Measurements from ENCODE around the gene LRRC3.

The LRRC3 gene

DNA sequence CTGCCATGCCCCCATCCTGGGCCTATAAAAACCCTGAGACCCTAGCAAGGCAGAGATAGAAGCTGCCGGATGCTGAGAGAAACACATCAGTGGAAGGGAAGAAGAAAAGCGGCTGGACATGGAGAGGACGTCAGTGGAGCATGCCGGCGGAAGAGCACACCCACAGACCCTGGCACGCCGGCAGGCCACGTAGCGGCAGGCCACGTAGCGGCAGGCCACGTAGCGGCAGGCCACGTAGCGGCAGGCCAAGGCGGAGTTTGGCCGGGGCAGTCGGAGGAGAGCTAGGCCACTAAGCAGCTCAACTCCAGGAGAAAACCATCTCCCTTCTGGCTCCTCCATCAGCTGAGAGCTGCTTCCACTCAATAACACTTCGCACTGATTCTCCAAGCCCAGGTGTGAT, 35.1 kb downstream of the LRRC3 start:
- H3K4me3 Mint-ChIP-seq = no peak overlapping the region
- peaks cover 52% of the 10 kb centered on the region for H3K9me3 Mint-ChIP-seq
- TF ChIP-seq, protein P1, sequence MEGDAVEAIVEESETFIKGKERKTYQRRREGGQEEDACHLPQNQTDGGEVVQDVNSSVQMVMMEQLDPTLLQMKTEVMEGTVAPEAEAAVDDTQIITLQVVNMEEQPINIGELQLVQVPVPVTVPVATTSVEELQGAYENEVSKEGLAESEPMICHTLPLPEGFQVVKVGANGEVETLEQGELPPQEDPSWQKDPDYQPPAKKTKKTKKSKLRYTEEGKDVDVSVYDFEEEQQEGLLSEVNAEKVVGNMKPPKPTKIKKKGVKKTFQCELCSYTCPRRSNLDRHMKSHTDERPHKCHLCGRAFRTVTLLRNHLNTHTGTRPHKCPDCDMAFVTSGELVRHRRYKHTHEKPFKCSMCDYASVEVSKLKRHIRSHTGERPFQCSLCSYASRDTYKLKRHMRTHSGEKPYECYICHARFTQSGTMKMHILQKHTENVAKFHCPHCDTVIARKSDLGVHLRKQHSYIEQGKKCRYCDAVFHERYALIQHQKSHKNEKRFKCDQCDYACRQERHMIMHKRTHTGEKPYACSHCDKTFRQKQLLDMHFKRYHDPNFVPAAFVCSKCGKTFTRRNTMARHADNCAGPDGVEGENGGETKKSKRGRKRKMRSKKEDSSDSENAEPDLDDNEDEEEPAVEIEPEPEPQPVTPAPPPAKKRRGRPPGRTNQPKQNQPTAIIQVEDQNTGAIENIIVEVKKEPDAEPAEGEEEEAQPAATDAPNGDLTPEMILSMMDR (IDR thresholded peaks at IDR 0.05) = no peak
- H3K36me3 Mint-ChIP-seq (ENCODE audit: low read depth) = peaks cover 36% of the 10 kb centered on the region
- H3K27me3 Mint-ChIP-seq (ENCODE audit: low read depth, poor library complexity) = peaks cover 7% of the 10 kb centered on the region
- H3K4me1 Mint-ChIP-seq = peaks cover 3% of the 10 kb centered on the region
- no peak overlapping the region for H3K27ac Mint-ChIP-seq
- DNase-seq = no peak

DNA sequence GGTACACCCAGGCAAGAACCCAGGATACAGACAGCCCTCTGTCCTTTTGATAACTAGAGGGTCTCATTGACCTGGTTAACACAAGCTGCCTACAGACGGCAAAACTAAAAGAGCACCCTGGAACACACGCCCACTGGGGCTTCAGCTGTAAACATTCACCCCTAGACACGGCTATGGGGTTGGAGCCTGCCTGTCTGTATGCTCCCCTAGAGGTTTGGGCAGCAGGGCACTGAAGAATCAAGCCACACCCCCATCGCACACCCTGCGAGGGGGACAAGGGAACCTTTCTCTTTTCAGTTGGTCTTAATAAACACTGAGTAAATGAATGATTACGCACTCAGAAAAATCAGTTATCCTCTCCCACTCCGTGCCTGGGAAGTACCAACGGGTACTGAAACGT, 35.5 kb downstream of the LRRC3 start:
- Mint-ChIP-seq H3K36me3 (ENCODE audit: low read depth) (peaks cover 40% of the 10 kb centered on the region), H3K27me3 (ENCODE audit: low read depth, poor library complexity) (peaks cover 8% of the 10 kb centered on the region), H3K9me3 (peaks cover 54% of the 10 kb centered on the region), H3K4me3 (no peak overlapping the region), H3K27ac (no peak overlapping the region), H3K4me1 (peaks cover 7% of the 10 kb centered on the region)
- no peak for DNase-seq
- TF ChIP-seq, protein P1 (IDR thresholded peaks at IDR 0.05) = no peak

DNA sequence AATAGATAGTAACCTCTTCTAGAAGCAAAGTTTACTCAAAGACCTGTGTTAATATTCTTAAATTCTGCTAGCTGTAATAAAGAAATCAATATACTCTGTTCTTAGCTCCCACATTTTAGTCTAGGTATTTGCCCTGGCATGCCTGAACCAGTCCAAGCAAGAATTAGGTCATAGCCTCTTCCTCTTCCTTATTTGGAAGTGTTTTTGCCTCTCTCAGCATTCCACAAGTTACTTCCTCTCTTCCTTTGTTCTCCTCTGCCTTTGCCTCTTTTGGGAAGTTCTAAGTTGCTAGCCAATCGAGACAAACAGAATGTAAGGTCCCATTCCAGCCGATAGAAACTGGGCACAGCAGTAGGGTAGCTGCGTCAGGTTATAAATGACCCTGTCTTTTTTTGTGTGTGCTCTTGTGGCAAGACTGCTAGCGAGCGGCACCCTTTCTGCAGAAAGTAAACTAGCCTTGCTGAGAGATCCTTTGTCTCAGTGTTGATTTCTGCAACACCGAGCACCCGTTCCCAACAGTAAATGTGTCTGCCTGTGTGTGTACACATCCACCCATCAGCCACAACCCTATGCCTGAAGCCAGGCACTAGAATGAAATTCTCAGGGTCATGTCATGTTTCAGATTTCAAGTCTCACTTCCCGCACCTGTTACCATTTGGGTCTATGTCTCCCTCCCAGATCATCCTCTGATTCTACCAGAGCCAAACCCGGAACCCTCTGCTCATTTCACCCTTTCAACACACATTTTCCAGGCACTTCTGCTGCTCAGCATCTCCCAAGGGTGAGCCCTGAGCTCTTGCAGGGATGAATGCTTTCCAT, 37.5 kb downstream of the LRRC3 start:
- Mint-ChIP-seq H3K9me3 (peaks cover 48% of the 10 kb centered on the region), H3K27me3 (ENCODE audit: low read depth, poor library complexity) (peaks cover 8% of the 10 kb centered on the region), H3K4me1 (peaks cover 26% of the 10 kb centered on the region), H3K36me3 (ENCODE audit: low read depth) (peaks cover 41% of the 10 kb centered on the region), H3K4me3 (no peak overlapping the region), H3K27ac (no peak overlapping the region)
- TF ChIP-seq, protein P1 (IDR thresholded peaks at IDR 0.05) = no peak
- DNase-seq = no peak

DNA sequence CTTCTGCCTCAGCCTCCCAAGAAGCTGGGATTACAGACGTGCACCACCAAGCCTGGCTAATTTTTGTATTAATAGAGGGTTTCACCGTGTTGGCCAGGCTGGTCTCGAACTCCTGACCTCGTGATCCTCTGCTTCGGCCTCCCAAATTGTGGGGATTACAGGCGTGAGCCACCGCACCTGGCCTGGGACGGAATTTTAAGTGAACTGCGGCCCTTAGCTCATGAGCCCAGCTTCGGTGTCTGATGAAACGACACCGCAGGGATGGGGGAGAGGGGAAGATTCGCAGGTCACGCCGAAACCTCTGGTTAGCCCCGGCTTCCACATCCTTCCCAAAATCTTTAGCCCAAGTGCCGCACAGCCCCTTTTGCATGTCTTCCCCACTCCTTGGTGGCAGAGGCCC, 39.1 kb downstream of the LRRC3 start:
- peaks cover 37% of the 10 kb centered on the region for H3K4me1 Mint-ChIP-seq
- H3K9me3 Mint-ChIP-seq = peaks cover 42% of the 10 kb centered on the region
- TF ChIP-seq, protein P1 (IDR thresholded peaks at IDR 0.05) = no peak
- H3K4me3 Mint-ChIP-seq = no peak overlapping the region
- peaks cover 8% of the 10 kb centered on the region for H3K27me3 Mint-ChIP-seq (ENCODE audit: low read depth, poor library complexity)
- H3K27ac Mint-ChIP-seq = no peak overlapping the region
- peaks cover 41% of the 10 kb centered on the region for H3K36me3 Mint-ChIP-seq (ENCODE audit: low read depth)
- DNase-seq = no peak

DNA sequence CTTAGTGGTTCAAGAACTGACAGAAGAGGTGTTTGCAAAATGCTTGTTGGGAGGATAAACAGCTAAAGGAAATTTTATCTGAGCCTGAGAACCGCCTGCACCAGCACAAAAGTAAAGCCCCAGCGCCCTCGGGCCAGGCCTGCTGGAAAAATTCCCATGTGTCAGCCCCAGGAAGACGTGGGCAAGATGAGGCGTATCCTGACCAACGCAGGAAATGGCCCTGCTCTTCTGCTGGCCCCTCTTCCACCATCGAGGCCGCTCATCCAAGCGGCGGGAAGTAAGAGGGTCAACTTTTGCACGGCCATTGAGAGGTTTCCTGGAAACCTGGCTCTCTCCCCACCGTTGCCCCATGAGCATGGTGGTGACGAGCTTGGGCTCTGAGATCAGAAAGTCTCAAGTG, 39.6 kb downstream of the LRRC3 start:
- Mint-ChIP-seq H3K4me3 (no peak overlapping the region), H3K36me3 (ENCODE audit: low read depth) (peaks cover 39% of the 10 kb centered on the region), H3K9me3 (peaks cover 40% of the 10 kb centered on the region), H3K4me1 (peaks cover 37% of the 10 kb centered on the region), H3K27me3 (ENCODE audit: low read depth, poor library complexity) (peaks cover 8% of the 10 kb centered on the region), H3K27ac (no peak overlapping the region)
- no peak for DNase-seq
- TF ChIP-seq, protein P1 (IDR thresholded peaks at IDR 0.05) = no peak
